ENCODE data around the gene ANO2.

The ANO2 gene

GRCh38 chr12:5778821-5779220 lies 166.2 kb downstream of the ANO2 start:
- DNase-seq (ENCODE audit: low read depth, low spot score) = no peak

- DNase-seq (ENCODE audit: low read depth, low spot score) = no peak
Observed at GRCh38 chr12:5777451-5777850, 167.6 kb downstream of the ANO2 start.

GRCh38 chr12:5776091-5776490 lies 169.0 kb downstream of the ANO2 start:
- no peak for DNase-seq (ENCODE audit: low read depth, low spot score)

- DNase-seq (ENCODE audit: low read depth, low spot score) = no peak
Observed at GRCh38 chr12:5773550-5773949, 171.5 kb downstream of the ANO2 start.

- no peak for DNase-seq (ENCODE audit: low read depth, low spot score)
Observed at GRCh38 chr12:5771756-5772155, 173.3 kb downstream of the ANO2 start.

- DNase-seq (ENCODE audit: low read depth, low spot score) = no peak
Observed at GRCh38 chr12:5770727-5771126, 174.3 kb downstream of the ANO2 start.

- DNase-seq (ENCODE audit: low read depth, low spot score) = no peak
Observed at GRCh38 chr12:5768581-5769196, 176.4 kb downstream of the ANO2 start.

GRCh38 chr12:5768171-5768570 lies 176.9 kb downstream of the ANO2 start:
- DNase-seq (ENCODE audit: low read depth, low spot score) = no peak

GRCh38 chr12:5758347-5758746 lies 186.7 kb downstream of the ANO2 start:
- no peak for DNase-seq (ENCODE audit: low read depth, low spot score)

GRCh38 chr12:5756338-5756842 lies 188.7 kb downstream of the ANO2 start:
- DNase-seq (ENCODE audit: low read depth, low spot score) = no peak

- DNase-seq (ENCODE audit: low read depth, low spot score) = no peak
Observed at GRCh38 chr12:5748027-5748426, 197.0 kb downstream of the ANO2 start.

- DNase-seq (ENCODE audit: low read depth, low spot score) = no peak
Observed at GRCh38 chr12:5746917-5747316, 198.1 kb downstream of the ANO2 start.

- no peak for DNase-seq (ENCODE audit: low read depth, low spot score)
Observed at GRCh38 chr12:5746036-5746908, 198.8 kb downstream of the ANO2 start.

GRCh38 chr12:5745251-5745888 lies 199.7 kb downstream of the ANO2 start:
- no peak for DNase-seq (ENCODE audit: low read depth, low spot score)

GRCh38 chr12:5742258-5742657 lies 202.8 kb downstream of the ANO2 start:
- no peak for DNase-seq (ENCODE audit: low read depth, low spot score)

GRCh38 chr12:5739917-5740316 lies 205.1 kb downstream of the ANO2 start:
- DNase-seq (ENCODE audit: low read depth, low spot score) = no peak

- DNase-seq (ENCODE audit: low read depth, low spot score) = no peak
Observed at GRCh38 chr12:5737778-5738177, 207.3 kb downstream of the ANO2 start.

- DNase-seq (ENCODE audit: low read depth, low spot score) = no peak
Observed at GRCh38 chr12:5736527-5736926, 208.5 kb downstream of the ANO2 start.

- no peak for DNase-seq (ENCODE audit: low read depth, low spot score)
Observed at GRCh38 chr12:5736016-5736415, 209.0 kb downstream of the ANO2 start.

- no peak for DNase-seq (ENCODE audit: low read depth, low spot score)
Observed at GRCh38 chr12:5733916-5734315, 211.1 kb downstream of the ANO2 start.

GRCh38 chr12:5733136-5733755 lies 211.8 kb downstream of the ANO2 start:
- DNase-seq (ENCODE audit: low read depth, low spot score) = no peak

GRCh38 chr12:5730962-5731361 lies 214.1 kb downstream of the ANO2 start:
- no peak for DNase-seq (ENCODE audit: low read depth, low spot score)

Measured in brain pericyte (primary cell).